ENCODE measurements around the gene PSRC1. TPM values are rescaled to one million over a fixed set of nuclear protein-coding genes. Genes with fewer than 3 reads are reported as not detected.

The PSRC1 gene
- total RNA-seq, 2 donors from 2014 or later = 2.4 to 2.5 TPM

- no peak for DNase-seq (ENCODE audit: low spot score)
- H3K4me3 ChIP-seq = no peak overlapping the region
- no peaks in the 10 kb centered on the region for H3K9me3 ChIP-seq
- TF ChIP-seq CTCF (IDR thresholded peaks at IDR 0.05) = no peak
- no peaks in the 10 kb centered on the region for H3K27me3 ChIP-seq (replicated peaks; ENCODE audit: insufficient read depth)
- H3K36me3 ChIP-seq = no peaks in the 10 kb centered on the region
- ATAC-seq (ENCODE audit: insufficient number of reproducible peaks, low FRiP score, low read depth) = no peak
- no peak overlapping the region for H3K27ac ChIP-seq
- peaks cover 0 to 14% of the 10 kb centered on the region in 2 donors for H3K4me1 ChIP-seq (ENCODE audit: control insufficient read depth in 1 of 2, low read depth in 2 of 2)
Measured at GRCh38 chr1:109271458-109271857, 11.5 kb downstream of the PSRC1 start.

GRCh38 chr1:109270623-109271317 lies 12.2 kb downstream of the PSRC1 start:
- no peak for ATAC-seq (ENCODE audit: insufficient number of reproducible peaks, low FRiP score, low read depth)
- no peak for DNase-seq (ENCODE audit: low spot score)
- H3K27ac ChIP-seq = no peak overlapping the region
- no peaks in the 10 kb centered on the region for H3K36me3 ChIP-seq
- H3K4me1 ChIP-seq (ENCODE audit: control insufficient read depth in 1 of 2, low read depth in 2 of 2) = peaks cover 0 to 14% of the 10 kb centered on the region in 2 donors
- no peak for TF ChIP-seq CTCF (IDR thresholded peaks at IDR 0.05)
- no peak overlapping the region for H3K4me3 ChIP-seq
- no peaks in the 10 kb centered on the region for H3K27me3 ChIP-seq (replicated peaks; ENCODE audit: insufficient read depth)
- no peaks in the 10 kb centered on the region for H3K9me3 ChIP-seq

- ATAC-seq (ENCODE audit: insufficient number of reproducible peaks, low FRiP score, low read depth) (no peak), DNase-seq (ENCODE audit: low spot score) (no peak)
- Histone ChIP-seq H3K4me1 (ENCODE audit: control insufficient read depth in 1 of 2, low read depth in 2 of 2) (peaks cover 0 to 8% of the 10 kb centered on the region in 2 donors), H3K36me3 (no peaks in the 10 kb centered on the region), H3K27me3 (replicated peaks; ENCODE audit: insufficient read depth) (no peaks in the 10 kb centered on the region), H3K9me3 (no peaks in the 10 kb centered on the region), H3K27ac (no peak overlapping the region), H3K4me3 (no peak overlapping the region)
- no peak for TF ChIP-seq CTCF (IDR thresholded peaks at IDR 0.05)
Measured at GRCh38 chr1:109269981-109270622, 12.8 kb downstream of the PSRC1 start.

- Histone ChIP-seq H3K36me3 (no peaks in the 10 kb centered on the region), H3K4me3 (no peak overlapping the region), H3K27ac (no peak overlapping the region), H3K4me1 (ENCODE audit: control insufficient read depth in 1 of 2, low read depth in 2 of 2) (peaks cover 0 to 1% of the 10 kb centered on the region in 2 donors), H3K9me3 (no peaks in the 10 kb centered on the region), H3K27me3 (replicated peaks; ENCODE audit: insufficient read depth) (no peaks in the 10 kb centered on the region)
- no peak for TF ChIP-seq CTCF (IDR thresholded peaks at IDR 0.05)
- no peak for DNase-seq (ENCODE audit: low spot score)
- ATAC-seq (ENCODE audit: insufficient number of reproducible peaks, low FRiP score, low read depth) = no peak
Measured at GRCh38 chr1:109269212-109269980, 13.5 kb downstream of the PSRC1 start.
